Transverse colon (tissue), 4 donors: Measurements from ENCODE around the gene C14orf119. TPM values are rescaled to one million over a fixed set of nuclear protein-coding genes. Genes with fewer than 3 reads are reported as not detected.

Source experiments
- DNase-seq: peaks from one replicate; pipeline ENCODE4 v3.0.0-alpha.2; 2019
- H3K27ac ChIP-seq, 4 donors: fragments of 200-600 bp; sonication (generic); 2 replicates each; pipeline ENCODE4 v1.5.1; 2016 to 2018; ENCODE audit warnings: inconsistent platforms in 4 of 4
- H3K27me3 ChIP-seq: fragments of 200-600 bp; sonication (generic); 2 replicates; pipeline ENCODE4 v1.5.1; 2017; ENCODE audit warnings: inconsistent platforms
- H3K36me3 ChIP-seq, 4 donors: fragments of 200-600 bp; sonication (generic); 2 replicates each; pipeline ENCODE4 v1.5.1; 2017 to 2019; ENCODE audit warnings: inconsistent platforms in 4 of 4
- H3K4me1 ChIP-seq, 4 donors: fragments of 200-600 bp; sonication (generic); 2 replicates each; pipeline ENCODE4 v1.5.1; 2017 to 2020; ENCODE audit warnings: inconsistent platforms in 4 of 4
- H3K4me3 ChIP-seq, 4 donors: fragments of 200-600 bp; sonication (generic); 1 replicate in 1 of 4; 2 replicates in 3 of 4; pipeline versions ENCODE4 v1.5.1 to v1.6.1; 2017 to 2019; ENCODE audit warnings: inconsistent platforms in 4 of 4
- H3K9me3 ChIP-seq, 2 donors: fragments of 200-600 bp; sonication (generic); 2 replicates each; pipeline ENCODE4 v1.5.1; 2017 to 2019; ENCODE audit warnings: inconsistent platforms in 2 of 2
- EP300 ChIP-seq: sonication (generic); formaldehyde crosslinking; IDR thresholded peaks from one replicate; pipeline ENCODE4 v1.6.1; 2017; ENCODE audit warnings: antibody characterized with exemption, low read depth
- POLR2A ChIP-seq: fragments of 450-650 bp; IDR thresholded peaks from one replicate; pipeline ENCODE4 v1.6.1; 2016; ENCODE audit warnings: antibody characterized with exemption, mild to moderate bottlenecking, moderate library complexity
- POLR2AphosphoS5 ChIP-seq, 3 donors: sonication (generic); formaldehyde crosslinking; IDR thresholded peaks; one replicate each; pipeline ENCODE4 v1.6.1; 2016; ENCODE audit warnings: antibody characterized with exemption in 3 of 3
- WGBS, 2 donors: methylation state at CpG; one replicate each; pipeline ENCODE4 v1.1.5; 2018; ENCODE audit warnings: low coverage in 1 of 2; 5-methylcytosine and 5-hydroxymethylcytosine counted together
- in situ Hi-C, 4 donors: fragments of 200-750 bp; cut with MboI; loops; one replicate each; pipeline versions ENCODE4 v1.15.0 to v1.15.1; 2017; ENCODE audit warnings: low sequenced_read_pairs in 3 of 4, low pct_ligation_motif_present in 1 of 4, low pct_unique_long_range_greater_than_20kb in 1 of 4
- intact Hi-C: fragments of 100-400 bp; cut with DNase I; formaldehyde crosslinking; loops from one replicate; pipeline ENCODE4 v1.15.1; 2023; ENCODE audit warnings: low total_unique reads
- total RNA-seq, 4 donors: library from RNA; depleted of rRNA; stranded (reverse); fragments of >200 nt; gene quantifications; one replicate each; pipeline ENCODE4 v1.1.0, GENCODE V29; 2016
- TF ChIP-seq, protein P1 (sequence below), 5 experiments: fragments of 200-600 bp in 3 of 5; fragments of 450-650 bp in 2 of 5; sonication (generic) in 3 of 5; IDR thresholded peaks; 1 replicate in 2 of 5; 2 replicates in 3 of 5; pipeline ENCODE4 v1.5.1; 2016 to 2017; ENCODE audit warnings: antibody characterized with exemption in 5 of 5, inconsistent platforms in 3 of 5, mild to moderate bottlenecking in 2 of 5, moderate library complexity in 1 of 5

Gene C14orf119
- total RNA-seq, 4 donors from 2014 or later, result 3.6 to 33.7 (median 32.0) TPM

DNA sequence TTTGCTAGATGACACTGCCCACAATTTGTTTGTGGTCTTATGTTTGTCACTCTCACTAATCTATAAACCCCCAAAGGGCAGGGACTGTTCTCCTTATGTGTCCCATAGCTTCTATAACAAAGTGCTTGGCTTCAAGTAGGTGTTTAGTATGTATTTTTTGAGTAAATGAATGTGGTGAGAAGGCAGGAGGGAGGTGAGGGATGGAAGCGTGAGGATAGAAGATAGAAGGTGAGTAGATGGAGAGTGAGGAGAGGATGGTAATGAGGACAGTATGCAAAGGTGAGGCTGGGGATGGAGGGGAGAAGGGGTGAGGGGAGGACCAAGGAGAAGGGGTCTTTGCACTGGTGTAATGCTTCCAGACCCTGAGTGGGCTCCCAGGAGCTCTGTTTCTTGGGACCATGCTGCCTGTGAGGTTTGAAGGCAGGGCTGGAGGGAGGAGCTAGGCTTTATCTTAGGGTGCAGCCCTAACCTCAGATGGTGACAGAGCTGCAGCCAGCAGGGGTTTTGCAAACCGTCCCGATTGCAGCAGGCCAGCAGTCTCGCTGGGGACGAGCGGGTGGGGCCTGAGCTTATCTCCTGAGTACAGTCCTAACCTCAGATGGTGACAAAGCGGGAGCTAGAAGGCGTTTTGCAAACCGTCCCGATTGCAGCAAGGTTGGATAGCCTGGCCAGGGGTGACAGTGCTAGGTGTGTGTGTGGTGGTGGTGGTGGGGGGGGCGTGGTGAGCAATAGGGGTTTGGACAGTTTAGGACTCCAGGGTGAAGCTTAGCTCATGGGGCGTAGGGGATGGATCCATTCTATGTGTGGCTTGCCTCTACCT lies 17.3 kb downstream of the C14orf119 start:
- peaks cover 29% of the 10 kb centered on the region for H3K27me3 ChIP-seq
- no peak for TF ChIP-seq EP300
- TF ChIP-seq, protein P1, sequence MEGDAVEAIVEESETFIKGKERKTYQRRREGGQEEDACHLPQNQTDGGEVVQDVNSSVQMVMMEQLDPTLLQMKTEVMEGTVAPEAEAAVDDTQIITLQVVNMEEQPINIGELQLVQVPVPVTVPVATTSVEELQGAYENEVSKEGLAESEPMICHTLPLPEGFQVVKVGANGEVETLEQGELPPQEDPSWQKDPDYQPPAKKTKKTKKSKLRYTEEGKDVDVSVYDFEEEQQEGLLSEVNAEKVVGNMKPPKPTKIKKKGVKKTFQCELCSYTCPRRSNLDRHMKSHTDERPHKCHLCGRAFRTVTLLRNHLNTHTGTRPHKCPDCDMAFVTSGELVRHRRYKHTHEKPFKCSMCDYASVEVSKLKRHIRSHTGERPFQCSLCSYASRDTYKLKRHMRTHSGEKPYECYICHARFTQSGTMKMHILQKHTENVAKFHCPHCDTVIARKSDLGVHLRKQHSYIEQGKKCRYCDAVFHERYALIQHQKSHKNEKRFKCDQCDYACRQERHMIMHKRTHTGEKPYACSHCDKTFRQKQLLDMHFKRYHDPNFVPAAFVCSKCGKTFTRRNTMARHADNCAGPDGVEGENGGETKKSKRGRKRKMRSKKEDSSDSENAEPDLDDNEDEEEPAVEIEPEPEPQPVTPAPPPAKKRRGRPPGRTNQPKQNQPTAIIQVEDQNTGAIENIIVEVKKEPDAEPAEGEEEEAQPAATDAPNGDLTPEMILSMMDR (IDR thresholded peaks at IDR 0.05), result no peak
- no peak for TF ChIP-seq POLR2A
- TF ChIP-seq POLR2AphosphoS5 (IDR thresholded peaks at IDR 0.05), result no peak
- intact Hi-C loops (no loop called here), in situ Hi-C loops (loop anchor here in 3 of 4 donors (25.0 kb wide), 1 partner anchor 175 kb away; the partner anchor contains the start of gene HOMEZ (in 3 of the 3))
- no peak overlapping the region for H3K4me3 ChIP-seq
- WGBS, 2 donors, result 46 to 100% methylated on average over 1 to 12 of the region's 12 CpGs
- no peaks in the 10 kb centered on the region for H3K4me1 ChIP-seq
- no peaks in the 10 kb centered on the region for H3K36me3 ChIP-seq
- H3K27ac ChIP-seq, result no peak overlapping the region
- no peak for DNase-seq
- H3K9me3 ChIP-seq, result no peaks in the 10 kb centered on the region

DNA sequence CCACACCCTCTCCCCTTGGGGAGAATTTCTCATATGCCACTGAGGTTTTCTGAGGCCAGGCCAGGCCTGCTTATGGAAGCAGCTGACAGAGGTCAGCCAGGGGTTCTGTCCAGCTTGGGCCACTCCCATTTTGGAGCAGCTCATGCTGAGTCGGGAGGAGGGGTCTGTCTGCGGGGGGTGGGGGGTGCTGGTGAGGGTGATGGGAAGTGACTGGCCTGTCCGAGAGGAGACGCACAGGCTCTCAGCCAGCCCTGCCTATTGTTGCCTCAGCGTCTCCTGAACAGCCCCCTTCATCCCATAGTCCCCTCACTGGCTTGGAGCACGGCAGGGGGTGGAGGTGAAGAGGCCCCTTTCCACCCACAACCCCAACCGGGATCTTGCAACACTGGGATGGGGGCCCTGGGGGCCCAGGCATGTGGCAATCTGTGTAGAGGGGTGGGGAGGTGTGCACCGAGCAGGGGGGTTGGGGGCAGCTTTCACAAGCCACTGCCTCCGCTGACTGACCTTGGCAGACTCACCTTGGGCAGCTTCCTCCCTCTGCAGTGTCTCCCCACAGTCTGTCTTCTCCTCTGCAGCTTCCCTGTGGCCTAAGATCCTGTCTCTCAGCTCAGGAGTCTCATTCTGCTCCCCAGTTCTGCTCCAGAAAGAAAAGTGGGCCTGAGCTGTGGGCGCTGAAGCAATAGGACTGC lies 18.3 kb downstream of the C14orf119 start:
- no peaks in the 10 kb centered on the region for H3K36me3 ChIP-seq
- H3K4me1 ChIP-seq, result no peaks in the 10 kb centered on the region
- 68% methylated on average over 7 of the region's 10 CpGs; no CpG with 5 or more reads in 1 of the 2 donors for WGBS, 2 donors
- in situ Hi-C loops (loop anchor here in 3 of 4 donors (25.0 kb wide), 1 partner anchor 174 kb away; the partner anchor contains the start of gene HOMEZ (in 3 of the 3)), intact Hi-C loops (no loop called here)
- H3K9me3 ChIP-seq, result no peaks in the 10 kb centered on the region
- no peak overlapping the region for H3K4me3 ChIP-seq
- H3K27me3 ChIP-seq, result peaks cover 29% of the 10 kb centered on the region
- H3K27ac ChIP-seq, result no peak overlapping the region
- no peak for DNase-seq
- TF ChIP-seq POLR2A, result no peak
- no peak for TF ChIP-seq POLR2AphosphoS5 (IDR thresholded peaks at IDR 0.05)
- TF ChIP-seq, protein P1 (IDR thresholded peaks at IDR 0.05), result no peak
- no peak for TF ChIP-seq EP300

DNA sequence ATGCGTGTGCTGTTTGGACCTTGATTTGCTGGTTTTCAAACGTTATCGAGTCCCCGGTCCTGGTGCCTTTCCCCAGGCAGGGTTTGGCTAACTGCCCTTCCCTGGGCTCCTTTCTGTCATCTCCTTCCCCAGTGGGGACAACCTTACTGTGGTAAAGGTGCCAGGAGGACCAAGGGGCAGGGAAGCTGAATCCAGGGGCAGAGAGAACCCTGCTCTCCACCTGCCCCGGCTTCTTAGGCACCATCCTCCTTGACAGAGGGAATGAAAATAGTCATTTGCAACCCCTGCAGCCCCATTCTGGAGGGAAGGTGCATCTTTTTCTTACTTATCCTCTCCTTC lies 18.8 kb downstream of the C14orf119 start:
- DNase-seq, result no peak
- no peak overlapping the region for H3K27ac ChIP-seq
- H3K36me3 ChIP-seq, result no peaks in the 10 kb centered on the region
- no peaks in the 10 kb centered on the region for H3K4me1 ChIP-seq
- 82% methylated on average over 5 of the region's 5 CpGs; no CpG with 5 or more reads in 1 of the 2 donors for WGBS, 2 donors
- in situ Hi-C loops, result loop anchor here in 3 of 4 donors (25.0 kb wide), 1 partner anchor 173 kb away; the partner anchor contains the start of gene HOMEZ (in 3 of the 3)
- intact Hi-C loops, result no loop called here
- no peak overlapping the region for H3K4me3 ChIP-seq
- H3K27me3 ChIP-seq, result peaks cover 29% of the 10 kb centered on the region
- no peaks in the 10 kb centered on the region for H3K9me3 ChIP-seq
- TF ChIP-seq POLR2A, result no peak
- TF ChIP-seq, protein P1 (IDR thresholded peaks at IDR 0.05), result no peak
- TF ChIP-seq POLR2AphosphoS5 (IDR thresholded peaks at IDR 0.05), result no peak
- no peak for TF ChIP-seq EP300

DNA sequence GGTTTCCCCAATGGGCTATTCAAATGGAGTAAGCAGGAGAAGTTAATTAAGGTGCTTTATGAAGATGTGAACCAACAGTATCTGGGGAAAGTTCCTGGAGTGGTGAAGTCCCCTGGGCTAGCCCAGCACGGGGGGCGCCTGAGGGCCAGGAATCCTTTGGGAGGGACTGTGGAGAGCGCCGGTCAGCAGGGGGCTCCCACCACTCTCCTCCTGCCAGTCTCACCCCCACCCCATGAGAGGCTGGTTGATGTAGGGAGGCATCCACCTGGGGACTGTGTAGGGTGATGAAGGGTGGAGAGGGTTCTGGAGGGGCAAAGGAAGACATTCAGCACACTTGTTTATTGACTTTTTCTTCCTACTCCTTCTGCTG lies 19.3 kb downstream of the C14orf119 start:
- Histone ChIP-seq H3K9me3 (no peaks in the 10 kb centered on the region), H3K36me3 (no peaks in the 10 kb centered on the region), H3K27me3 (peaks cover 29% of the 10 kb centered on the region), H3K4me1 (peaks cover 0 to 2% (median 0%) of the 10 kb centered on the region in 4 donors), H3K4me3 (no peak overlapping the region), H3K27ac (no peak overlapping the region)
- no peak for DNase-seq
- in situ Hi-C loops, result loop anchor here in 3 of 4 donors (25.0 kb wide), 1 partner anchor 173 kb away; the partner anchor contains the start of gene HOMEZ (in 3 of the 3)
- TF ChIP-seq EP300 (no peak), POLR2AphosphoS5 (IDR thresholded peaks at IDR 0.05) (no peak), POLR2A (no peak)
- TF ChIP-seq, protein P1 (IDR thresholded peaks at IDR 0.05), result no peak
- intact Hi-C loops, result no loop called here
- WGBS, 2 donors, result 40 to 77% methylated on average over 1 to 4 of the region's 4 CpGs
